GM18511 (cell line): Measurements from ENCODE around the gene S1PR1.
A peak's percentile ranks its signal among the peaks of the same experiment; 100 is the strongest.

Experiments
- ATAC-seq: cut with Tn5 transposase; IDR thresholded peaks from one replicate; pipeline ENCODE4 v1.9.1; 2021; ENCODE audit warnings: mild to moderate bottlenecking, moderate library complexity; ENCODE audit not compliant: unreplicated experiment

Gene S1PR1

GRCh38 chr1:101245246-101245927 lies 8.6 kb downstream of the S1PR1 start:
- ATAC-seq: no peak

- peak; percentile 95 for ATAC-seq
These were observed 10.8 kb downstream of the S1PR1 start for GRCh38 chr1:101247404-101248287.

GRCh38 chr1:101250222-101250621 lies 13.4 kb downstream of the S1PR1 start:
- ATAC-seq: no peak

- no peak for ATAC-seq
These were observed 13.9 kb downstream of the S1PR1 start for GRCh38 chr1:101250656-101251272.

- no peak for ATAC-seq
These were observed 14.7 kb downstream of the S1PR1 start for GRCh38 chr1:101251504-101251903.

- ATAC-seq: no peak
These were observed 17.3 kb downstream of the S1PR1 start for GRCh38 chr1:101253976-101254674.

- peak; percentile 93 for ATAC-seq
These were observed 20.9 kb downstream of the S1PR1 start for GRCh38 chr1:101257500-101258325.

- ATAC-seq: no peak
These were observed 22.9 kb downstream of the S1PR1 start for GRCh38 chr1:101259744-101260148.

GRCh38 chr1:101260556-101261350 lies 23.9 kb downstream of the S1PR1 start:
- no peak for ATAC-seq

GRCh38 chr1:101261623-101262022 lies 24.8 kb downstream of the S1PR1 start:
- no peak for ATAC-seq

GRCh38 chr1:101262060-101262459 lies 25.2 kb downstream of the S1PR1 start:
- no peak for ATAC-seq

GRCh38 chr1:101262630-101263348 lies 26.0 kb downstream of the S1PR1 start:
- ATAC-seq: peak; percentile 33

GRCh38 chr1:101264697-101265096 lies 27.9 kb downstream of the S1PR1 start:
- no peak for ATAC-seq

- ATAC-seq: no peak
These were observed 28.9 kb downstream of the S1PR1 start for GRCh38 chr1:101265684-101266083.

- no peak for ATAC-seq
These were observed 30.3 kb downstream of the S1PR1 start for GRCh38 chr1:101267082-101267481.

GRCh38 chr1:101268893-101269292 lies 32.1 kb downstream of the S1PR1 start:
- no peak for ATAC-seq

- ATAC-seq: no peak
These were observed 38.9 kb downstream of the S1PR1 start for GRCh38 chr1:101275672-101276071.

GRCh38 chr1:101276818-101277217 lies 40.0 kb downstream of the S1PR1 start:
- no peak for ATAC-seq

- ATAC-seq: no peak
These were observed 41.4 kb downstream of the S1PR1 start for GRCh38 chr1:101278238-101278637.
